Mesenchymal stem cell (in vitro differentiated cells and primary cell): ENCODE data around the gene ALKBH6.
A peak's percentile ranks its signal among the peaks of the same experiment; 100 is the strongest.

Experiments used
- DNase-seq: peaks from one replicate; pipeline ENCODE4 v3.0.0-alpha.2; 2013
- H2AFZ ChIP-seq: one replicate; pipeline ENCODE4 v1.6.1; 2013; ENCODE audit warnings: low read depth, mild to moderate bottlenecking, control low read depth, inconsistent platforms, low read length, moderate library complexity
- H2AK5ac ChIP-seq: 2 replicates; pipeline ENCODE4 v1.6.1; 2013; ENCODE audit warnings: low read length, moderate library complexity, mild to moderate bottlenecking, inconsistent platforms; ENCODE audit not compliant: severe bottlenecking
- H2BK120ac ChIP-seq: one replicate; pipeline ENCODE4 v1.6.1; 2013; ENCODE audit warnings: low read depth, mild to moderate bottlenecking, inconsistent platforms, low read length, moderate library complexity
- H2BK12ac ChIP-seq, 2 experiments: one replicate each; pipeline ENCODE4 v1.6.1; 2013; ENCODE audit warnings: inconsistent platforms in 2 of 2, low read length in 2 of 2, mild to moderate bottlenecking in 2 of 2, moderate library complexity in 2 of 2, control low read depth in 1 of 2
- H2BK15ac ChIP-seq: one replicate; pipeline ENCODE4 v1.6.1; 2013; ENCODE audit warnings: mild to moderate bottlenecking, low read depth, inconsistent platforms; ENCODE audit not compliant: poor library complexity, severe bottlenecking
- H2BK5ac ChIP-seq: 2 replicates; pipeline ENCODE4 v1.6.1; 2013; ENCODE audit warnings: low read depth, mild to moderate bottlenecking, low read length, control low read depth, inconsistent platforms; ENCODE audit not compliant: poor library complexity, severe bottlenecking
- H3K14ac ChIP-seq, 2 experiments: one replicate each; pipeline ENCODE4 v1.6.1; 2013; ENCODE audit warnings: inconsistent platforms in 2 of 2, low read length in 2 of 2, control low read depth in 1 of 2, mild to moderate bottlenecking in 1 of 2, moderate library complexity in 1 of 2
- H3K18ac ChIP-seq, 2 experiments: one replicate each; pipeline ENCODE4 v1.6.1; 2013; ENCODE audit warnings: inconsistent platforms in 2 of 2, low read length in 2 of 2, control low read depth in 1 of 2, low read depth in 1 of 2, mild to moderate bottlenecking in 1 of 2
- H3K23ac ChIP-seq, 2 experiments: one replicate each; pipeline ENCODE4 v1.6.1; 2013; ENCODE audit warnings: inconsistent platforms in 2 of 2, low read length in 2 of 2, mild to moderate bottlenecking in 2 of 2, moderate library complexity in 2 of 2, control low read depth in 1 of 2
- H3K27ac ChIP-seq: 2 replicates; pipeline ENCODE4 v1.5.1; 2013; ENCODE audit warnings: mild to moderate bottlenecking, moderate library complexity, low read length, control low read depth, inconsistent platforms; ENCODE audit not compliant: poor library complexity, severe bottlenecking
- H3K27me3 ChIP-seq, 2 experiments: 2 replicates each; pipeline versions ENCODE4 v1.6.1 to v1.7.0; 2013; ENCODE audit warnings: low read length in 2 of 2, mild to moderate bottlenecking in 2 of 2, moderate library complexity in 2 of 2, control low read depth in 1 of 2, inconsistent platforms in 1 of 2; ENCODE audit not compliant: control insufficient read depth in 1 of 2, insufficient read depth in 1 of 2
- H3K36me3 ChIP-seq, 2 experiments: 2 replicates each; pipeline versions ENCODE4 v1.6.1 to v1.7.0; 2013; ENCODE audit warnings: low read length in 2 of 2, control low read depth in 1 of 2, inconsistent platforms in 1 of 2, low read depth in 1 of 2, mild to moderate bottlenecking in 1 of 2; ENCODE audit not compliant: insufficient read depth in 2 of 2, control insufficient read depth in 1 of 2
- H3K4ac ChIP-seq, 2 experiments: one replicate each; pipeline ENCODE4 v1.6.1; 2013; ENCODE audit warnings: inconsistent platforms in 2 of 2, low read length in 2 of 2, mild to moderate bottlenecking in 2 of 2, moderate library complexity in 2 of 2, control low read depth in 1 of 2, low read depth in 1 of 2
- H3K4me1 ChIP-seq: 2 replicates; pipeline ENCODE4 v1.6.1; 2013; ENCODE audit warnings: low read depth, low read length, control low read depth; ENCODE audit not compliant: control insufficient read depth, insufficient read depth
- H3K4me2 ChIP-seq: 2 replicates; pipeline ENCODE4 v1.6.1; 2013; ENCODE audit warnings: low read length, mild to moderate bottlenecking, inconsistent platforms; ENCODE audit not compliant: poor library complexity, severe bottlenecking
- H3K4me3 ChIP-seq, 2 experiments: 2 replicates each; pipeline versions ENCODE4 v1.5.1 to v1.7.0; 2013; ENCODE audit warnings: low read length in 2 of 2, mild to moderate bottlenecking in 2 of 2, control low read depth in 1 of 2, low read depth in 1 of 2; ENCODE audit not compliant: insufficient read depth in 1 of 2
- H3K79me1 ChIP-seq: replicated peaks from 2 replicates; pipeline ENCODE4 v1.6.1; 2013; ENCODE audit warnings: mild to moderate bottlenecking, control low read depth, low read length, inconsistent platforms; ENCODE audit not compliant: poor library complexity, severe bottlenecking
- H3K9ac ChIP-seq: 2 replicates; pipeline ENCODE4 v1.7.0; 2013; ENCODE audit warnings: mild to moderate bottlenecking, low read length, moderate library complexity
- H3K9me3 ChIP-seq: 2 replicates; pipeline ENCODE4 v1.7.0; 2013; ENCODE audit warnings: mild to moderate bottlenecking, low read length; ENCODE audit not compliant: control insufficient read depth
- H4K8ac ChIP-seq: one replicate; pipeline ENCODE4 v1.6.1; 2013; ENCODE audit warnings: inconsistent platforms, mild to moderate bottlenecking, low read length, moderate library complexity
- H4K91ac ChIP-seq: one replicate; pipeline ENCODE4 v1.6.1; 2013; ENCODE audit warnings: mild to moderate bottlenecking, low read length, inconsistent platforms
- WGBS: methylation state at CpG from one replicate; pipeline ENCODE4 v1.1.7; 2013; ENCODE audit warnings: mixed read lengths; 5-methylcytosine and 5-hydroxymethylcytosine counted together

The ALKBH6 gene

DNA sequence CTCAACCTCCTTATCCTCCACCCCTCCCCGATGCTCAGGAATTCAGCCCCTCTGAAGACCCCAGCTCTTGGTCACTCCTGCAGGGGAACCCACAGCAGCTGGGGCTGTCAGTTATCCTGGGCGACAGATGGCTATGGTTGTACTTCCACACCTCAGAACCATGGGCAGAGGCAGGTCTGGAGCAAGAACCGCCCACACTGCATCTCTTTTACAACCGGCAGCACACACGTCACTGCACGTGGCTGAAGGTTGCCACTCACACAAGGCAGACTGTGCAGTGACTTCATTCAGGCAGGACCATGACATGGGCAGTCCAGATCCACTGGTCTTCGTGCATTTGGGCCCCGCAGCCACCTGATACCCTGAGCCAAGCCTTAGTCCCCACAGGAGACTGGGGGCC is 40.5 kb downstream of the ALKBH6 start:
- WGBS: 50% methylated on average over 8 of the region's 8 CpGs
- H3K18ac ChIP-seq: no peak overlapping the region

DNA sequence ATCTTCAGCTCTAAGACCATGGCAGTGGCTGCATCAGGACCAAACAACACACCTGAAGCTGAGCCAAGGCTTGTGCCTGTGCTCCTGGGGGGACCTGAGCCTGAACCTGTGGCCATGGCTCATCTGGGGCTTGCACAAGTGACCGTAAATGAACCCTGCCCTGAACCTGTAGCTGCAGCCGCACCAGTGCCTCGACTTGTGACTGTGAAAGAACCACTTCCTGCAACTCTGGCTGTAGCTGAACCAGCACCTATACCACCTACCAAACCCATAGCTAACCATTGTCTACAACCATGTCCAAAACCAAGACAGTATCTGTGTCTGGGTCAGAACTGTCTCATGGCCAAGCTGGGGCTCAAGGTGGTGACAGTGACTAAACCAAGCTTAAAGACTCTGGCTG is 47.2 kb downstream of the ALKBH6 start:
- Histone ChIP-seq H2AFZ (no peak overlapping the region), H2BK5ac (no peak overlapping the region), H3K27me3 (peaks cover 7 to 22% of the 10 kb centered on the region in 2 experiments), H2BK120ac (no peak overlapping the region), H3K4ac (no peak overlapping the region), H2BK12ac (no peak overlapping the region), H3K9ac (no peak overlapping the region), H3K4me3 (no peak overlapping the region), H3K4me2 (no peak overlapping the region), H3K23ac (no peak overlapping the region), H3K36me3 (no peaks in the 10 kb centered on the region), H4K91ac (no peak overlapping the region), H3K4me1 (no peaks in the 10 kb centered on the region), H3K14ac (no peak overlapping the region), H2BK15ac (no peak overlapping the region), H3K79me1 (no peaks in the 10 kb centered on the region), H2AK5ac (no peak overlapping the region), H4K8ac (no peak overlapping the region), H3K18ac (no peak overlapping the region), H3K9me3 (no peaks in the 10 kb centered on the region), H3K27ac (no peak overlapping the region)
- 84% methylated on average over 3 of the region's 3 CpGs for WGBS
- no peak for DNase-seq

More for the DNA sequence above, 40.5 kb downstream of the ALKBH6 start:
- Histone ChIP-seq H2BK120ac (no peak overlapping the region), H3K36me3 (no peaks in the 10 kb centered on the region), H2BK5ac (no peak overlapping the region), H3K9me3 (no peaks in the 10 kb centered on the region), H3K4ac (no peak overlapping the region), H3K14ac (peak overlapping the region in 1 of 2 experiments; percentile 39), H4K8ac (no peak overlapping the region), H2BK15ac (no peak overlapping the region), H3K79me1 (no peaks in the 10 kb centered on the region), H3K4me3 (no peak overlapping the region), H2AFZ (no peak overlapping the region), H4K91ac (no peak overlapping the region), H3K23ac (no peak overlapping the region), H3K4me2 (no peak overlapping the region), H2AK5ac (no peak overlapping the region), H2BK12ac (no peak overlapping the region), H3K9ac (no peak overlapping the region), H3K27ac (no peak overlapping the region), H3K27me3 (peaks cover 8 to 22% of the 10 kb centered on the region in 2 experiments), H3K4me1 (no peaks in the 10 kb centered on the region)
- no peak for DNase-seq

DNA sequence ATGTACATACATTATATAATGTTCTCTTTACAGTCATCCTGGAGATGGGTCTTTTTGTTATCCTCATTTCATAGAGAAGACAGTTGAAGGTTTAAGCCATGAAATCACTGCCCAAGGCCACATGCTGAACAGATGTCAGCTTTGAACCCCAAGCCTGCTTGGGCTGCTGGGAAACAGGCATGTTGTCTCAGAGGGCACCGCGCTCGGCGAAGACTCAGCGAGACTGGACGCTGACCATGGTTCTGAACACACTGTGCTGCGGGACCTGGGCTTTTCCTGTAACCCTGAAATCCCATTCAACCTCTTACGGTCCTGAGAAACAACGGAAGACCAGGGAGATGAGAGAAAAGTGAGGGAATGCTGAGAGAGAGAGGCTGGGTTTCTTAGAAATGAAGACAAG is 50.5 kb downstream of the ALKBH6 start:
- H3K9me3 ChIP-seq: no peaks in the 10 kb centered on the region
- peaks cover 4% of the 10 kb centered on the region for H3K4me1 ChIP-seq
- no peak overlapping the region for H3K4ac ChIP-seq
- no peak overlapping the region for H2BK15ac ChIP-seq
- peaks cover 14 to 49% of the 10 kb centered on the region in 2 experiments for H3K27me3 ChIP-seq
- no peak overlapping the region for H2BK120ac ChIP-seq
- H2AK5ac ChIP-seq: no peak overlapping the region
- no peak overlapping the region for H3K23ac ChIP-seq
- no peak overlapping the region for H3K4me3 ChIP-seq
- H3K4me2 ChIP-seq: no peak overlapping the region
- 0% methylated on average over 6 of the region's 9 CpGs for WGBS
- H3K79me1 ChIP-seq: no peaks in the 10 kb centered on the region
- no peak overlapping the region for H3K9ac ChIP-seq
- H2BK5ac ChIP-seq: no peak overlapping the region
- H3K18ac ChIP-seq: no peak overlapping the region
- H4K8ac ChIP-seq: no peak overlapping the region
- H4K91ac ChIP-seq: no peak overlapping the region
- H3K27ac ChIP-seq: no peak overlapping the region
- no peak overlapping the region for H2BK12ac ChIP-seq
- DNase-seq: peak; percentile 68
- no peaks in the 10 kb centered on the region for H3K36me3 ChIP-seq
- no peak overlapping the region for H2AFZ ChIP-seq
- no peak overlapping the region for H3K14ac ChIP-seq

DNA sequence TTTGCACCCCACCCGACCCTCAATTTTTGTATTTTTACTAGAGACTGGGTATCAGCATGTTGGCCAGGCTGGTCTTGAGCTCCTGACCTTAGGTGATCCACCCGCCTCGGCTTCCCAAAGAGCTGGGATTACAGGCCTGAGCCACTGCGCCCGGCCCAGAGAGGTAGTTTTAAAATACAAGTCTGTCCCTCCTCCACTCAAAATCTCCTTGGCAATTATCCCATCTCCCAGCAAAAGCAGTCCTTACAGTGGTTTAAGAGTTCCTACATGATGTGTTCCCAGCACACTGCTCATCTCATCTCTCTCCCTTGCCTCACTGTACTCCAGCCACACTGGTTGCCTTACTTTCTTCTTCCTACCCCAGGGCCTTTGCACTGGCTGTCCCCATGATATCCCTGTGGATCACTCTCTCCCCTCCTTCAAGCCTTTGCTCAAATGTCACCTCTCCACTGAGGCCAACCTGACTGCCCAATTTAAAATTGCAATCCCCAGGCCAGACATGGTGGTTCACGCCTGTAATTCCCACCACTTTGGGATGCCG is 53.5 kb downstream of the ALKBH6 start:
- H4K8ac ChIP-seq: no peak overlapping the region
- no peak overlapping the region for H3K18ac ChIP-seq
- no peaks in the 10 kb centered on the region for H3K79me1 ChIP-seq
- no peak overlapping the region for H2BK120ac ChIP-seq
- H2BK5ac ChIP-seq: no peak overlapping the region
- 86% methylated on average over 7 of the region's 7 CpGs for WGBS
- no peaks in the 10 kb centered on the region for H3K36me3 ChIP-seq
- H4K91ac ChIP-seq: no peak overlapping the region
- no peak overlapping the region for H3K14ac ChIP-seq
- H2BK15ac ChIP-seq: no peak overlapping the region
- peaks cover 4% of the 10 kb centered on the region for H3K4me1 ChIP-seq
- DNase-seq: no peak
- no peak overlapping the region for H2AK5ac ChIP-seq
- no peak overlapping the region for H2AFZ ChIP-seq
- H3K9ac ChIP-seq: no peak overlapping the region
- no peak overlapping the region for H3K23ac ChIP-seq
- no peak overlapping the region for H3K4ac ChIP-seq
- H3K27ac ChIP-seq: no peak overlapping the region
- no peak overlapping the region for H2BK12ac ChIP-seq
- peaks cover 25 to 58% of the 10 kb centered on the region in 2 experiments for H3K27me3 ChIP-seq
- H3K4me2 ChIP-seq: no peak overlapping the region
- peaks cover 4% of the 10 kb centered on the region for H3K9me3 ChIP-seq
- no peak overlapping the region for H3K4me3 ChIP-seq
